Activated CD4-positive, alpha-beta T cell treated with anti-CD3 and anti-CD28 coated beads for 4 hours (primary cell): ENCODE data around the gene VDR.

ENCODE experiments used
- DNase-seq, 2 donors: peaks; one replicate each; pipeline ENCODE4 v3.0.0-alpha.2; 2020

The VDR gene

DNA sequence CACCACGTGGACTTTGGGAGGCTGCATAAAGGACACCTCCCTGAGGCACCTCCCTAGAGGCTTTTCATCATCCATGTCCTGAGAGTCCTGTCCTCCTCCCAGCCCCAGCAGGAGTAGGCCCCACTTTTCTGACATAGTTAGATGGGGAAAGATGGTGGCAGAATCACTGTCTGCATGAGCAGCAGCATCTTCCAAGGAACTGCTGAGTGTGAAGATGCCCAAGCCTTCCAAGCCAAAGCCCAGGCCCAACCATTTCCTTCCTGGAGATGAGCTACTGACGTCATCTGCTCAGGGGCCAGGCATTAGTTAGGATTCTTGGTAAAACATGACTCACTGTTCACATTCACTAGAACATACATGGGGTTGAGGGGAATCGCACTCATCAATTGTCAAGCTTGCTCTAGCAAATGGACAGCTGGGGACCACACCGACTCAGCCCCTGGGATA is 37.3 kb downstream of the VDR start:
- DNase-seq: no peak

DNA sequence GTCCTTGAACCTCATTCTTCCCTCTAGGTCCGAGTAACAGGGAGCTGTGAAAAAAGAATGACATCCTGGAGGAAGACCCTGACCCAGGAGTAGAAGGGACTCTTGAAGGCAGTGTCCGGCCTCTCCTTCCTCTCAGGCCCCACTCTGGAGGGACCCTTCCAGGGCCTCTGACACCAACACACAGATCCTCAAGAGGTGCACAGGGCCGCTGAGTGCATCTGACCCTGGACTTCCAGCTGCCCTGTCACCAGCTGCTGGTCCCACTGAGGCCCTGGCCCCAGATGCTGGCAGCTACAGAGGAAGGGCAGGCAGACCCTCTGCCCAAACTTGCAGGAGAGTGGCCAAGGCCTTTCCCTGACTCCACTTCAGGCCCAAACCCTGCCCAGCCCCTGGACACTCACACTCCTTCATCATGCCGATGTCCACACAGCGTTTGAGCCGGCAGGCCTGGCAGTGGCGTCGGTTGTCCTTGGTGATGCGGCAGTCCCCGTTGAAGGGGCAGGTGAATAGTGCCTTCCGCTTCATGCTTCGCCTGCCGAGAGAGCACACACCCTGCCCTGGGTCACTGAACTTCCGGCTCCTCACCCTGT is 40.1 kb downstream of the VDR start:
- no peak for DNase-seq

DNA sequence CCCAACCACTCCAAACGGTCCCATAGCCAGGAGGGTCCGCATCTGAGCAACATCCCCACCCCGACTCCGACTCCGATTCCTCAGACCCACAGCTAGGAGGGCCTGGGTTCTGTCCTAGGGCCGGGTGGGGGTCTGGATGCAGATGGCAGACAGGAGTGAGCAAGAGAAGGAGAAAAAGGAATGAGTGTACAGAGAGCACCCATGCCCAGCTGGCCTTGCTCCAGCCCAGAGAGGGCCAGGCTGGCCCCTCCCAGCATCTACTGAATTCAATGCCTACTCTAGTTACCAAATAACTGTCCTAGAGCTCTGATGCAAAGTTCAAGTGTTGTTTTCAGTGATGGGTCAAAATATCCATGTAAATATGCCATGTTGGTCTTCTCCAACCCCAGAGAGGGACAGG is 40.8 kb downstream of the VDR start:
- DNase-seq: no peak

DNA sequence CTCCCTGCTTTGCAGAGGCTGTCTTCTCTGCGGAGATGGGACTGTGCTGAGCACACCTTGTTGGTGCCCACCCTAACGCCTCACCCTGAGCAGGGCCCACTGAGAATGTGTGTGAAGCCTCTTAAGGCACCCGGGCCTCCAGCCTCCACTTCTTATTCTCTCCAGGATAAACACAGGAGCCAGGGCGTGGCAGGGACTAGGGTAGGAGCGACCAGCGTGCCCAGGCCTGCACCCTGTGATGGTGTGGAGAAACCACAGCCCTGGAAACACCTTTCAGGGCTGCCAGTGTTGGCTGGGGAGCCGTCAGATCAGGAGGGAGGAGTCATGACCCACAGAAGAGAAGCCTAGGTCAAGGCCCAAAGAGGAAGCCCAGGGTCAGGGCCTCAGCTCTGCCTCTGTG is 41.3 kb downstream of the VDR start:
- no peak for DNase-seq

DNA sequence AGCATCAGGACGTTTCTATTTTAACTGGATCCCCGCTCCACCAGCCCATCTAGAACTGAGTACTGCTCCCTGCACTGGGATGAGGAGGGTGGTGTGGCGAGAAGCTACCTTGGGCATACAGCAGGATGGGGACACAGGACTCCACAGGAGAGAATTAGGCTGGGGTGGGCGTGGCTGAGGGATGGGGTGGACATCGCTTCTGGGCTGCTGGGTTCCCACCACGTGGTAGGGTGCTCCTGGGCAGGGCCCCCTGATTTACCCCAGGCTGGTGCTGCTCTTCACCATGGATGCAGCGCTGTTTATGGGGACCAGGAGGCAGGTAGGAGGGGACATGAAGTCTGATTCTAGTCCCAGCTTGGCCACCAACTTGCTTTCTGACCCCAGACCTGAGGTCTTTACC is 41.9 kb downstream of the VDR start:
- DNase-seq: no peak

DNA sequence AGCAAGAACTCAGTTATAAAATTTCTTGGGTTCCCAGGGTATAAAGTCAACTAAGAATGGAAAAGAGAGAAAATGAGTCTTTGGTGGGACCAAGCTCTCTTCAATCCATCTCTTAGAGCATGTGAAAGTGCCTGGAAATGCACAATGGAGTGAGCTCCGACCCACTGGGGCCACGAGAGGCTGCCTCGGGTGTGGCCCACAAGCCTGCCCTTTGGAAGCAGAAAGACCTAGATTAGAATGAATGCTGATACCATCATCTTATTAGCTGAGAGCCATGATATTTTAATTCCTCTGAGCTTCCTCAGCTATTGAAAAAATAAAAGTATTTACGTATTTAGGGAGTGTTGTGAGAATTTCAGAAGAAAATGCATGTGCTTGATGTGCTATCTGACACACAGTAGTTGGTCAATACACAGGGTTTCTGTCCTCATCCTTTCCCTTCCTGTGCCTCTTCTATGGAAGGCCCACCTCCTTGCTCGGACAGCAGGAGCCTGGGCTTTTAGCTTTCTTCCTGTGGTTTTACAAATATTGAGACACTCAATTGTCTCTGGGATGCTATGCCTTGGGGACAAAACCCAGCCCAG is 42.5 kb downstream of the VDR start:
- no peak for DNase-seq

DNA sequence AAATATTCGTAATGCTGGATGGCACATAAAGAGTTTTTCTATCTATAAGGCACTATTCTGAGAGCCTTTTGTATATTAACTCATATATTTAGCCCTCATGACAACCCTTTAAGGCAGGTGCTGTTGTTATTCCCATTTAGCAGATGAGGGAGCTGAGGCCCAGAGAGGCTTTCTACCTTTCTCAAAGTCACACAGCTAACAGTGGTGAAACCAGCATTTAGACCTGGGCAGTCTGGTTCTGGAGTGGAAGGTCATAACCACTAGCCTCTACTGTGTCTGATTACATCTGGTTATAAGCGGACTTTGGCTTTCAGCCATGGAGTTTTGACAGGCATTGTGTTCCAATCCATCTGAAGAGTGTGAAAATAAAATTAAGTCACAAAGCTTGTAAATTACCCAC is 43.9 kb downstream of the VDR start:
- no peak for DNase-seq

DNA sequence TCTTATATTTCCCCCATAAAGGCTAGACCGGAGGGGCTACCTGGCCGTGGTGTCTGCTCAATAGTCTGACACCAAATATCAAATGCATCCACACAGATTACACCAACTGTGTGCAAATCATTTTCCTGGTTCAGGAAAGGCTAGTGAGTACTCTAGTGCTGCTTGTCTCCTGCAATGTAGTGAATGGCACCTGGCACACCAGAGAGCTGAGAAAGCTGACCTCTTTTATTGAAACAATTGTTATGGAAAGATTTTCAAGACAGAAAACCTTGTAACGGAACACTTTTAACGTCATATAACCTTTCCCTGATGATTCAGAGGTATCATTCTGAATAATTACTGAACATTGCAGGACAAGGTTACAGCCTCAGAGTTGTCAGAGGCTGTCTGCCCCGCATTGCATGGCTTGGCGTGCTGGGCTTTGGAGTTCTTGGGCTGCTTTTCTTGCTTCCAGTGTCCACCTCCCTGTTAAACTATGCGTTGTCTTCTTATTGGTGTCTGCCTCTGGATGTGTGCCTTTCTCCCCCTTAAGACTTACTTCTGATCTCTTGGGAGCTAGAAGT is 44.4 kb downstream of the VDR start:
- no peak for DNase-seq

DNA sequence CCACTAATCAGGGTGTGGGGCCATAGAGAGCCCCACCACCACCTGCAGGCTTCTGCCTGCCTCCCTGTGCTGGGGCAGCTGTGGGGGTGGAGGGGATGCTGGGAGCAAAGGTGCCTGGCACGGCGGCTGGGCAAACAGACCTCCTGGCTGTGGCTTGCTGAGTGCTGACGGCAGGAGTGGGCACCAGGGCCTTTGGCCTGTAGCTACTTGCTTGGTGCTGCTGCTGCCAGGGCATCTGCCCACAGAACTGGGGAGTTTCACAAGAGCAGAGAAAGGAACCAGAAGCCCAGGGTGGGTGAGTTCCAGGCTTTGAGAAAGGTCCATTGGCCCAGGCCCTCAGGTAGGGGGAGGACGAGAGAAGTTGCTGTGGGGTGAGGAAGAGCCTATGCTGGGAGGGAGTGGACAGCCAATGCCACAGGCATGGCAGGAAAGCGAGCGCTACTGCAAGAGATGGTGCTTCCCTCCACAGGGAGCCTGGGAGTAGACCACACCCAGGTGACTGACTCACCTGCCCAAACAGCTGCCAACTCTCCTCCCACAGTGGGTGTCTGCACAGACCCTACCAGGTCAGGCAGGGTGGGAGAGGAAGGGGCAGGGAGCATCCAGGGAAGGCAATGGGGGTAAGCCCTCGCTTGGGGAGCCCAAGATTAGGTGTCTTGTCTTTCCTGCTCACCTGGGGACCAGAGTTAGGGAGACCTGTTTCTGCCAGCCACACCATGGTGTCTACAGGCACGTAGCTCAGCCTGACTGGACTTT is 46.1 kb downstream of the VDR start:
- DNase-seq: no peak

DNA sequence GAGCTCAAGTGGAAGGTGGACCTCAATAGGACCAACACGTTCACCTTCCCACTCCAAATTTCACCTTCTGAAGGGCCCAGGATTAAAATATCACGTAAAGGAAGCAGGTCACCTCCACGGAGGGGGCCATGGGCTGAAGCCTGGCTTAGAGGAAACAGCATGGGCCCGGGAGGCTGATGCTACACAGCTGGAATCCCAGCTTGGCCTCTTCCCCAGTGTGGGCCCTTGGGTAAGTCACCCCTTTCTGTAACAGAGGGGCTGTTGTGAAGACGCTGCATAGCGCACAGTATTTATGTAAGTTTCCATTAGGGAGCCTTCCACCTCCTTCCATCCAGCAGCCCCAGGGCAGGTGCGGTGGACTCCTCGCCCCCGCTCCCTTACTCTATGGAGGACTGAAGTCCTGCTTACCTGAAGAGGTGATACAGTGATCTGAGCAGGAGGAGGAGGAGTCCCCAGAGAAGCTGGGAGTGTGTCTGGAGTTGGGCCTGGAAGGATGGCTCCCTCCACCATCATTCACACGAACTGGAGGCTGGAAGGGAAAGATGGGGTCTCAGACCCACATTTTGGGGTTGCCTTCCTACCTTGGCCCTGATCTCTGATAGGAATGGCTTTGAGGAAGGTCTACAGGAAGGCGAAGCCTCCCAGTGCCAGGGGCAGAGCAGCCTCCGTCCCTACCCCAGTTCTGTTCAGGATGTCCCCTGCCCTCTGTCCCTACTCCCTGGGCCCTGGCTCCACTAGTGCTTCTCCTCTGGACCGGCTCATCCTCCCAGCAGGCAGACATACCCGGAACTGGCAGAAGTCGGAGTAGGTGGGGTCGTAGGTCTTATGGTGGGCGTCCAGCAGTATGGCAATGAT is 47.8 kb downstream of the VDR start:
- DNase-seq: no peak

DNA sequence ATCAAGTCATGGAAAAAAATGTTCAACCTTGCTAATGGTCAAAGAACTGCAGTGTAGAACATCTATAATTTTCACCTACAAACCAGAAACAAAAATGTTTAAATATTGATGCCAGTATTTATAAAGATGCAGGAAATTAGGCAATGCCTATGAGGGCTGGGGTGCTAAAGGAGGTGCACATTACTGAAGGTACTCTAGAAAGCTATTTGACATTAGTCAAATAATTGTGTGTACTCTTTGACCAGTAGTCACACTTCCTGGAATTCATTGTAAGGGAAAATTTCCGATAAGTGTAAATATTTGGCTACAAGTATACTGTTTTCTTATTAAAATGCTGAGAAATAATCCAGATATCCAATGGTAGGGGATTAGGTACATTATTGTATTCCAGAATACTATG is 48.7 kb downstream of the VDR start:
- DNase-seq: no peak

DNA sequence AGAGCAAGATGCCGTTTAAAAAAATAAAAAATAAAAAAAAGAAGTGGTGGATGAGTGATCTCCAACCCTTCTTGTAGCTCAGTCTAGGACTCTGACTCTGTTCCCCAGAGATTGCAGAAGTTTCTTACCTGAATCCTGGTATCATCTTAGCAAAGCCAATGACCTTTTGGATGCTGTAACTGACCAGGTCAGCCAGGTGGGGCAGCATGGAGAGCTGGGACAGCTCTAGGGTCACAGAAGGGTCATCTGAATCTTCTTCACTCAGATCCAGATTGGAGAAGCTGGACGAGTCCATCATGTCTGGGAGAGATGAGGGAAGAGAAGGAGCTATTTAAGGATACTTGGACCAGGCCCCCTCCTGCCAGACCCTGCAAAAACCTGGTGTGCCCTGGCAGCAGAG is 49.3 kb downstream of the VDR start:
- DNase-seq: no peak

DNA sequence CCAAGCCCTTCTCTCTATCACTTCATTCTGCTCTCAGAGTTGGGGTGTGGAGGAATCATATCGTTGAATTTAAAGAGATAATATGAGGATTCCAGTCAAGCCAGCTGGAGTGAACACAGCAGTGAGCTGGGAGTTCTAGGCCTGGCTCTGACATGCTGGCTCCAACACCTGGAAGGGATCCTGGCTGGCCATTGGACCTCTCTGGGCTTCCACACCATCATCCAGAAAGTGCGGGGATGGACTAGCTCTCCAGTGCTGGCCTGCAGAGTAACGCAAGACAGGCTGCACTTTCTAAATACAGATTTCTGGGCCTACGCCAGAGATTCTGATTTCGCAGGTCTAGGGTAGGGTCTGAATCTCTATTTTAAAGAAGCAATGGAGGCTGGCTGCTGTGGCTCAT is 50.3 kb downstream of the VDR start:
- no peak for DNase-seq

DNA sequence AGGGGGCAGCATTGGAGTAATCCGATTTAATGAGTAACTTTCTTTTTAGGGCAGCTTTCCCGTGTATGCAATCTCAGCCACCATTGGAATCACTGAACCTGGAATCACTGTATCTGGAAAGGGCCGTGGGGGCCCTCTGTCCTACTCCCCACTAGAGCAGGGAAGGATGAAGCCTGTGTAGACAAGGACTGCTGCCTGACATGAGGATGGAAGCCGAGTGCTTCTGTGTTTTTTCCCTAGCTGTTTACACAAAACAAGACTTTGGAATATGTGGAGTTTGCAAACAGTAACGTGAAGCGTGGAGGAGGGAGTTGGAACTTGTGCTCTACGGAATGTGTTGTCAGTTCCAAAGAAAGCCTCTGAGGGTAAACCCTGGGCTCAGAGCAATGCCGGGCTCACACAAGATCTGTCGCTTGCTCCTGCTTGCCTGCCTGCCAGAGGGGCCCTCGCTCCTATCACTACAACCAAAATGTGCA is 52.7 kb downstream of the VDR start:
- no peak for DNase-seq

DNA sequence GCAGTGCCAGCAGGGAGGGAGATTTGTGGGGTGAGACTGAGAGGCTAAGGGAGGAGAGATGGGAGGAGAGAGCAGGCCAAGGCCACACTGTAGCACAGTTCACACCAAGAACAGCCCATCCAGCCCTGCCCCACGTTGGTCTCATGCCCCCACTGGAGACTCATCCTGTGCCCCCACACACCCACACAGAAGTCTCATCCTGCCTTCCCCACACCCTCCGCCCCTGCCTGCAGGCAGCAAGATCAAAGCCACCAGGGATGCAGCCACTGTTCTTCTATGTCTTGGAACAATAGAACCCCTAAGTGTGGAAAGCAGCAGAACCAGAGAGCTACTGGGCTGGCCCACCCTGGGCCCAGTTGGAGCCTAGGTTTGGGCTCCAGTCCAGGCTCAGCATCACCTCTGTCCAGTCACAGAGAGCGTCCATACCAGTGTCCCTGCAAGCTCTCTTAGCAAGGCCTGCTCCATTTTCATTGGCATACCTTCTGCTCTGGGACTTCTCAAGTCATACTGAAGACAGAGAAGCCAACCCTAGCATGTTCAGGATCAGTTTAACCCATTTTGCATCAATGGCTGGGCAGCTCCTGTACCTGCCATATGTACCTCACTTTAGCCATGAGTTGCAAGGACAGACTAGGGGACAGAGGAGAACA is 53.4 kb downstream of the VDR start:
- no peak for DNase-seq

DNA sequence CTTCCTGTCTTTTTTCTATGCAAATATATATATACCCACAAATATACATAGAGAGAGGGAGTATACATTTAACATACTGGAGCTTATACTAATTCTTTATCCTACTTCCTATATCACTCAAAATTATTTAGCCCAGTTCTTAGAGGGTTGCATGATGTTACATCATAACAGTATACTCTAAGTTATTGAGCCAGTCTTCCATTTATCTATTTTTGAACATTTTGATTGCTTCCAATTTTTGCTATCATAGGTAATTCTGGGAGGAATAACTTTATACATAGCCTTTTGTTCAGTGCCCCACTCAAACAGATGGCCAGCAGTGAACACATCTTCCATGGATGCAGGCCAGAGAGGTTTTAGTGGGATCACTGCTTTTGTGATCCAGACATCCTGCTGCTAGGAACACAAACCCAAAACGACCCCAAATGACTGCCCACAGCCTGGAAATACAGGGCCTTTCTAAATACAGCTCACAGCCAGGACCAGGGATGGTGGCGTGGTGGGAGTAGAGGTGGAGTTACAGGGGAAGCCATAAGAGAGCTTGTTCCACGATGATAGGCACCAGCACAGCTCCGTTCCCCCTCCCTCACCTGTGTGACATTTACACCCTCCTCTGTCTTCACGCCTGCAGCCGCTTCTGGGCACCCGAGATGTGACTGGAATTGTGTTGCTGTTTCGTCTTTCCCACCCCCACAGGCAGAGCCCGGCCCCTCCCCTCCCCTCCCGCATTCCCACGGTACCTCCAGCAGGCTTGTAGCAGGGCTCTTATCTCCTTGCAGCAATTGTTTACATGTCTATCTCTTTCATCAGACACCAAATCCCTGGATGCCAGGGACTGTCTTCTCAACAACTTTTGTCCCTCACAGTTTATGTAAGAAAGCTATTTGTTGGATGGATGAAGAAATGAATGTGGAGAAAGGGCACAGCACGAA is 54.4 kb downstream of the VDR start:
- DNase-seq: no peak

DNA sequence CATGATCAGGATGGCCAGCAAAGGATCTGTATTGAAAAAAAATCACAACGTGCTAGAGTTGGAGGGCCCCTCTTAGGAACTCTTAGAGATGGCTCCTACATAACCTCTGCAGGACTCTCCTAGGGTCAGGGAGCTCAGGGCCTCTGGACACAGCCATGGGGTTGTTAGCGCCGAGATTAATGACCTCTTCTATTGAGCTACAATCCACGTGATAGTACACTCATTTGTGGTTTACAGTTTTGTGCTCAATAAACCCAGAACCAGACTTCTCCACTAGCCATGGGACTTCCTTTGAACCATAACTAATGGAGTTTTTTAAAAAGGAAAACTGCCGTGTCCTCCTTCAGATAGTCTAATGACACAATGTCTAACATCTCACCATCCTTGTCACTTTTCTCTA is 55.5 kb downstream of the VDR start:
- no peak for DNase-seq

DNA sequence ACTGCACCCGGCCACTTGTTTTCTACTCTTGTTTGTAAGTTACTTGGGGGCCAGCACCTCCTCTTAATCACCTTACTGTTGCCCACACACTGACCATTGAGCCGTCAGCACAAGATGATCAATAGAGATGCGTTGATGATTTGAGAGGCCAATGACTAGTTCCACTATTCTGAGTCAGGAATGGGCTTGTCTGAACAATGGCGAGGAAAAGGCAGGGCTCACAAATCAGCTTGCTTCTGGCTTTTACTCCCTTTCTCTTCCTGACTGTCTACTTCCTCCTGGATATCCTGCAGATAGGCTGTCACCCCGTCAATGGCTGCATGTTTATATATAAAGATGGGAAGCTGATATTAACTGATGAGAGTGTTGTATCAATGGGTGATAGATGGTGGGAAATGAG is 55.9 kb downstream of the VDR start:
- no peak for DNase-seq

DNA sequence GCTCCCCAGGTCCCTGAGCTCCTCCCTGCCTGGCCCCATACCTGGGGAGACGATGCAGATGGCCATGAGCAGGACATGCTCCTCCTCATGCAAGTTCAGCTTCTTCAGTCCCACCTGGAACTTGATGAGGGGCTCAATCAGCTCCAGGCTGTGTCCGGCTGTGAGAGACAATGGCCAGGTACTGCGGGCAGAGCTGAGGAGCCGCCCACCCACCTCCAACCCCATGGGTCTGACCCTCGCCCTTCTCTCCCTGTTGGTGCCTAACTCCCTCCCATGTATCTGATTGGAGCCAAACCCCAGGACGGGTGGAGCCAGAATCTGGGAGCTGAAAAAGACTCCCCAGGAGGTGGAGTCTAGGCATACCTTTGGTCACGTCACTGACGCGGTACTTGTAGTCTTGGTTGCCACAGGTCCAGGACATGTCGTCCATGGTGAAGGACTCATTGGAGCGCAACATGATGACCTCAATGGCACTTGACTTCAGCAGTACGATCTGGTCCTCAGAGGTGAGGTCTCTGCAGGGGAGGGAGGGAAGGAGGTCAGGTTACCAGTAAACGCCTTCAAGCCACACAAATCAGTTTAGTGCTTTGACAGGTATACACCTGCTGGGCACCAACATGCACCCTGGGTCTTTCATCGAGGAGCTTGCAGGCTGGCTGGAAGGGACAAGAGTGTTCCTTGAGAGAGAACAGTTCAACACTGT is 58.3 kb downstream of the VDR start:
- no peak for DNase-seq

DNA sequence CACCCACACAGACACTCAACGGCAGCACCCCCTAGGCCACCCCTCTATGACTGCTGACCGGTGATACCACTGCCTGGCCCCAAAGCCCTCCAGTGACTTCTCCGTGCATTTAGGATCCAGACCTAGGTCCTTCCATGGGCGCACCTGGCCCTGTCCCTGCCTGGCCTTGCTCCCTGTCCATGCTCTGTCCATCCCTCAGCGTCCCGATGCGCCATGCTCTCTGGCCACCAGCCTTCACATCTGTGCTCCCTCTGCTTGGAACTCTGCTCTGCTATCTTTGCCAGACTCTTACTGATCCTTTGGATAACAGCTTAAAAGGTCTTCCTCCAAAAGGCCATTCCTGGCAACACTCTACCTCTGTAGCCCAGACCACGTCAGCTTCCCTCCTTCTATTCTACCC is 59.7 kb downstream of the VDR start:
- DNase-seq: no peak
